GM20000 (cell line): ENCODE results near the gene MDGA2.
"Not testable (repeated sequence)": the region's sequence is repeated elsewhere in the genome, so short reads cannot be mapped to it uniquely, and the experiment has no call there.

ENCODE experiments used
- DNase-seq: peaks from one replicate; pipeline ENCODE4 v3.0.0; 2012; ENCODE audit warnings: low spot score
- TF ChIP-seq, protein P1 (sequence below): IDR thresholded peaks from 2 replicates; pipeline ENCODE4 v1.5.1; 2012; ENCODE audit warnings: mild to moderate bottlenecking, control low read depth; ENCODE audit errors: extremely low read depth, missing control alignments

Gene MDGA2

DNA sequence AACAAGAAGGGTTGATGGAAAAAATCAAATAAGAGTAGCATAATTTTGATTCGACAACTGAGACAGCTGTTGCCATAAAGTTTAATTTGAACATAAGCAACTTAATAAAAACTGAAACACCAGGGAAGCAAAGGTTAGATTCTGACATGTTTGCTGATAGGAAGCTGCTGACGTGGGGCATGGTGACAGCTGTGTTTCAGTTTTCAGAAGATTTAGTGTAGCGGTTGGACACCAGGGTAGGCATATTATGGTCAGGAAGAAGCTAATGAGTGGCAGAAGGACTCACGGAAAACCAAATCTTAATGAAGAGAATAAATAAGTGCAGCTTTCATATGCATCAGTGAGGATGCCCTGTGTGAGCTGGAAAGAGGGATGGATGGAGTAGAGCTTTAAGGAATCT lies 687.1 kb downstream of the MDGA2 start:
- TF ChIP-seq, protein P1, sequence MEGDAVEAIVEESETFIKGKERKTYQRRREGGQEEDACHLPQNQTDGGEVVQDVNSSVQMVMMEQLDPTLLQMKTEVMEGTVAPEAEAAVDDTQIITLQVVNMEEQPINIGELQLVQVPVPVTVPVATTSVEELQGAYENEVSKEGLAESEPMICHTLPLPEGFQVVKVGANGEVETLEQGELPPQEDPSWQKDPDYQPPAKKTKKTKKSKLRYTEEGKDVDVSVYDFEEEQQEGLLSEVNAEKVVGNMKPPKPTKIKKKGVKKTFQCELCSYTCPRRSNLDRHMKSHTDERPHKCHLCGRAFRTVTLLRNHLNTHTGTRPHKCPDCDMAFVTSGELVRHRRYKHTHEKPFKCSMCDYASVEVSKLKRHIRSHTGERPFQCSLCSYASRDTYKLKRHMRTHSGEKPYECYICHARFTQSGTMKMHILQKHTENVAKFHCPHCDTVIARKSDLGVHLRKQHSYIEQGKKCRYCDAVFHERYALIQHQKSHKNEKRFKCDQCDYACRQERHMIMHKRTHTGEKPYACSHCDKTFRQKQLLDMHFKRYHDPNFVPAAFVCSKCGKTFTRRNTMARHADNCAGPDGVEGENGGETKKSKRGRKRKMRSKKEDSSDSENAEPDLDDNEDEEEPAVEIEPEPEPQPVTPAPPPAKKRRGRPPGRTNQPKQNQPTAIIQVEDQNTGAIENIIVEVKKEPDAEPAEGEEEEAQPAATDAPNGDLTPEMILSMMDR = no peak
- DNase-seq = no peak

DNA sequence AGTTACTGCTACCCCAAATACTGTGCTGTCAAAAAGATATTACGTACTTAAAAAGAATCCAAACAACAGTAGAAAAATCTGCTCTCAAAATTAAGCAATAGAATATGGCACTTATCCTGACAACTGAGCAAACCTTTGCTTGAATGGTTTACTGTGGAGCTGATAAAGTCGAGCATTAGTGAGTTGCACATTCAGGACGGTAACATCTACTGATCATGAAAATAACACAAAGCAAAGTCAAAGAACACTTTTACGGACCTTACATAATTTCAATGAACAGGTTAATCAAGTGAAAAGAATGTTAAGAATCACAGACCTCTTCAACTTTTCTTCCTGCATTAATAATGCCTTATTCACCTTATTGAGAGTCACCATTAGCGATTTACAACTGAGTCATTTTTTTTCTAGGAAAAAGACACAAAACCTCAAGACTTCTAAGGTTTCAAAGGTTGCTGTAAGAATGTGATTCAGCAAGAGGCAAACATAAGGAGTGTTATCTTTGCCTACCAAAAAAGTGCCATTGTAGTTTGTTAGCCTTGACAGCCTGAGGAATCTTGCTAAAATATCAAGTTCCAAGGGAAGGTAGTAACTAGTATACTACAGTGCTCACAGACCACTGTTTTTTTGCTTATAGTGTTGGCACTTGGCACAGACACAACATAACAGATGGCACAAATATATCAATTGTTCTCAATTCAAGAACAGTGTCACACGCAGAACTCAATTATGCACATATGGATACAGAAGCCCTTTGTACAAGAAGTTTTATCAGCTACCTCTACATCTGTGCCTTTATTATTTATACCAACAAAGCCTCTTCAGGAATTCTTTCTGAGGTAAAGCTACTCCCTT lies 689.6 kb downstream of the MDGA2 start:
- no peak for DNase-seq
- TF ChIP-seq, protein P1 = no peak

DNA sequence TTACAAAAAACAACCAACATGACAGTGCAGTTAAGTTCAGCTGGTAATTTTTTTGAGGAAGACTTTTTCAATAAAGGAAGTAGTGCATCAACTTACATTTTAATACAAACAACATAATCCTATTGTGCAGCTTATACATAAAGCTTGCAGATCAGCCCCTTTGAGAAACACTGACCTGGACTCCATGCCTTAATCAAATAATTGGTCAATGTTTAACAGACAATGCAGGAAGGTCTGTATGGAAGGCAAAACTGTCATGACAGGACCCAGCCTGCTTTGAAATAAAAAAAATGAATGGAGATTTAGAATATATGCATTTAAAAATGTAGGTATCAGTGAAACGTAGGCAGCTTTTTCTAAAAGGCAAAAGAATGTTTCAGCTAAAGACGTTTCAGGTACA lies 702.1 kb downstream of the MDGA2 start:
- TF ChIP-seq, protein P1 = no peak
- DNase-seq = no peak

DNA sequence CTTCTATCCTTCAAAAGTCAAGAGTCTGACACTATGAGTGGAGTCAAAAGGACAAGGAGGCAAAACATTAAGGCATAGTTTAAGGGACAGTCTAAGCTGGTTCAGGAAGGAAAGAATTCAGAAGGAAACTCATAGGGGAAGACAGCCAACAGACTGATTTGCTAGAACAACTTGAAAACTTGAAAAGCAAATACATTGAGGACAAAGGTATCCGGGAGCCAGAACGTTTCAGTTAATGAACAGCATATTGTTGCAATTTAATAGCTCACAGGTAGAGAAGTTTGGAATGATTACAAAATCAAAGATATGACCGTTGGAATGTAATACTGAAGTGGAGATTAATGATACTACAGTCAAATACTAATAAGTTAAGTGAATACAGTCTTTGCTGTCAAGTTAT lies 711.0 kb downstream of the MDGA2 start:
- DNase-seq = no peak
- TF ChIP-seq, protein P1 = no peak

DNA sequence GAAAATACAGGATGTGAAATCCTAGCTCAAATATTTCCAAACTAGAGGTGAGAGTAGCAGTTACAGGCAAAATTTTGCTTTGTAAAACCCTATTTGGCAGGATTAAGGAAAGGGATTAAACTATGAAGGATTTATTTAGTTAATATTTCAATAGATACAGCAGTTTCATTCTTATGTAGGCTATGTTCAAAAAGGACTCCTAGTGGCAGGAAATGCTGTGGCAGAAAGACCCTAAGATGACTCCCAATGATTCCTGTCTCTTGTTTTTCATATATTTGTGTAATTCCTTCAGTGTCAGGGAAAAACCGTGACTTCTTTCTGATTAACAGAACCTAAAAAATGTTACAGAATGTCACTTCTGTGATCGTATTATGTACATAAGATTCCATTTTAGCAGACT lies 724.3 kb downstream of the MDGA2 start:
- TF ChIP-seq, protein P1 = no peak
- DNase-seq = no peak

DNA sequence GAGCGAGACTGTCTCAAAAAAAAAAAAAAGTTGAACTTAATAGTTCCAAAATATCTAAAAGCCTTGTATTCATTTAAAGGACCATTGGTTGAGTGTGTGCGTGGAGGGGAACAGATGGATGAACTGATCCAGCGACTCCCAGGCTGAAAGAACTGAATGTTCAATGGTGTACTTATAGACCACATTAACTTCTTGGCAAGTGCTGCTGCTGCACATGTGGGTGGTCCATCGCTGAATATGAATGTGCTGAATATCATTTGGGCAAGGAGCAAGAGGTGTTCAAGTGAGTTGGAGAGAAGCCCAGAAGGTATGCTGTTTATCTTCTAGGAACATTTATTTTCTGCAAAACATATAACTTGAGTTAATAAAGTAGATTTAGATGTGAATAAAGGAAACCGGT lies 734.8 kb downstream of the MDGA2 start:
- TF ChIP-seq, protein P1 = no peak
- DNase-seq = no peak

DNA sequence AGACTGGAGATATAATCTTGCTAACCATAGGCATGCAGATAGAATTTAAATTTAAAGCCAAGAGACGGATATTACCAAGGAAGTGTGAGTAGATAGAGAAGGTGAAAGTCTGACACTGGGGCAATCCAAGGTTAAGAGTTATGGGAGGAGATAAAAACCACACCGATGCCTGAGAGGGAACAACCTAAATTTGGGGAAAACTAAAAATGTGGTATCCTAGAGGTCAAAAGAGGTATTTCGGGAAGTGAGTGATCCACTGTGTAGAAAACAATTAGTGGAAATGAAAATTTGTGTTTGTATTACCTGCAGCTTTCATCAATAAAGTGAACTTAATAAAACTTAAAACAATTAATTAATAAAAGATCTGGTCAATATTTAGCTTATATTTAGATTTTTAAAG lies 754.9 kb downstream of the MDGA2 start:
- TF ChIP-seq, protein P1 = no peak
- no peak for DNase-seq

DNA sequence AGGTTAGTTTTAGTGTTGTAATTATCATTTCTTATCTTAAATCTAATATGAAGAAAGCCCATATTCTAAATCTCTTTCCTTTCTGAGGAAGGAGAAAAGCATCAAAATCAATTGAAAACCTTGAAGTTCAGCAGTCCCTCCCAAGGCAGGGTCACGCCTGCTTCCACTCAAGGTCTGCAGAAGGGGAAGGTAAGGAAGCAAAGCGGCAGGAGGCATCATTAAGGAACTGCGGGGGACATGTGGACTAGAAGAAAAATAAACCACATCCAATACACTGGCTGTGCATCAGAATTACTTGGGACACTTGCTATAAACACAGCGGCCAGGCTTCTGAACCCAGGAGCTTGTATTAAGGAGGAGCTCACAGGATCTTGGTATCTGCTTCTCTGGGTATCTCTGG lies 759.9 kb downstream of the MDGA2 start:
- not testable (repeated sequence) for DNase-seq
